HG03280 (cell line): ENCODE results near the gene LRBA.
A peak's percentile ranks its signal among the peaks of the same experiment; 100 is the strongest.

Experiments
- ATAC-seq: cut with Tn5 transposase; IDR thresholded peaks from one replicate; pipeline ENCODE4 v1.9.1; 2021; ENCODE audit warnings: mild to moderate bottlenecking, moderate library complexity; ENCODE audit not compliant: unreplicated experiment

The LRBA gene

GRCh38 chr4:150888217-150888616 lies 126.9 kb downstream of the LRBA start:
- ATAC-seq: no peak

DNA sequence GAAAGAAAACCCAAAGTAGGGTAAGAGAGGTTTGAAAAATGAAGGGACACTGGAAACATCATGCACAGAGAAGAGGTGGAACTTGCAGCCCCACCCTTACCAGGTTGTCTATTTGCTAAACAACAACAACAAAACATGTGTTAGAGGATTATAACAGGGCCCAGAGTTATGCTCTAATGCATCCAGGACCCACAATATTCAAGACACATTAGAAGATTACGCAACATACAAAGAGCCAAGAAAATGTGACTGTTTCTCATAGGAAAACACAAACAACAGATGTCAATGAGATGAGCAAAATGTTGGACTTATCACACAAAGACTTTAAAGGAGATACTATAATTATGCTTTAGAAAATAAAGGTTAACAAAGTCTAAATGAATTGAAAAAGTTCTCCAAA lies 128.5 kb downstream of the LRBA start:
- ATAC-seq: no peak

DNA sequence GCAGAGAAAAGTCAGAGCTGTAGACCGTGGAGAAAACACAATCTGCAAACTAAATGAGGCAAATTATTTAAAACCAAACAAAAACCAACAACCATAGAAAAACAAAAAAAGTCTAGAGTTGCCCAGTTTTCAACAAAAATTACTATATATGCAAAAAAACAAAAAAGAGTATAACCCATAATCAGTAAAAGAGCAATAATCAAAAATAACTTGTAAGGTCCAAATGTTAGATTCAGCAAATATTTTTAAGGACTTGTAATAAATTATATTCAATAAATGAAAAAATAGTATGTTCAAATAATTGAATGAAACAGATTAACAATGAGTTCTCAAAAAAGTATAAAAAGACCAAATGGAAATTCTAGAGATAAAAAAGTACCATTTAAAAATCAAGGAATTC lies 130.5 kb downstream of the LRBA start:
- ATAC-seq: no peak

GRCh38 chr4:150875367-150875766 lies 139.7 kb downstream of the LRBA start:
- no peak for ATAC-seq

DNA sequence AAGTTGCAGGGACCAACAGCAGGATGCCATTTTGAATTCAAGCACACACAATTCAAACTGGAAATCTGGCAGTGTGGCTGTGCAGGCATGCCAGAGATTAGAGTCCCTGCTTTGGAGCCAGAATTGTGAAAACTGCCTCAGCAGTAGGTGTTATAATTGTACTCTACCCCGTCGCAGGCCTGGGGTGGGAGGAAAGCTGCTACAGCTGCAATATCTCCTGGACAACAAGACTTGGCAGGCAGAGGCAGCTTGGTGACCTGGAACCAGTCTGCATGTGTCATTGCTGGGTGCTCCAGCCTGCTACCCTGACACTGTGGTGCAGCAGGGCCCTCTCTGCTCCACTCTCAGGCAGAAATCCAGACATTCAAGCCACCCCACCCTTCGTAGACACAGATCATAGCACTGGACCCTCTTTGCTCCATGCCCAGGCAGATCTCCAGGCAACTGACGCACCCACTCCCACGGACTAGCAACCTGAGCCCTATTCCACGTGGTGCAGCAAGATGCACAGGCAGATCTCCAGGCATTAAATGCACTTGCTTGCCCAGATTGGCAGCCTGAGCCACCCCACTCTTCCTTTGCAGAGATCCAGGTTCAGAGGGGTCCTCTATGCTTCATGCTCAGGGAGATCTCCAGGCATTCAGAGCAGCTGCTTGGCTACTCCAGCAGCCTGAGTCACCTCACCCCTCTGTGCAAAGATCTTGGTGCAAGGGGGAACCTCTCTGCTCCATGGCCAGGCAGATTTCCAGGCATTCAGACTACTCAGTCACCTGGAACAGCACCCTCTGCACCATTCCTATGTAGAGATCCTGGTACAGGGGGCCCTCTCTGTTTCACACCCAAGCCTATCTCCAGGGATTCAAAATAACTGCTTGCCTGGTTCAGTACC lies 140.5 kb downstream of the LRBA start:
- ATAC-seq: no peak

GRCh38 chr4:150867148-150867547 lies 147.9 kb downstream of the LRBA start:
- peak; percentile 89 for ATAC-seq

DNA sequence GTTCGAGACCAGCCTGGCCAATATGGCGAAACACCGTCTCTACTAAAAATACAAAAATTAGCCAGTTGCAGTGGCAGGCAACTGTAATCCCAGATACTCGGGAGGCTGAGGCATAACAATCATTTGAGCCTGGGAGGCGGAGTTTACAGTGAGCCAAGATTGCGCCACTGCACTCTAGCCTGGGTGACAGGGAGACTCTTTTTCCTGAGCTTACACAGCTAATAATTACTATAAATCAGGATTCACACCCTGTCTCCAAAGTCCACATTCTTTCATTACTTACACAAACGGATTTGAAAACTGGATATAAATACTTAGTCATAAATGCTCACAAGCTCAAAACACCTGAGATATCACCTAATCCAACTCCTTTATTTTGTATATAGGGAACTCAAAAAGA lies 151.6 kb downstream of the LRBA start:
- no peak for ATAC-seq

GRCh38 chr4:150862829-150863228 lies 152.3 kb downstream of the LRBA start:
- ATAC-seq: no peak

GRCh38 chr4:150859453-150859852 lies 155.6 kb downstream of the LRBA start:
- ATAC-seq: no peak

DNA sequence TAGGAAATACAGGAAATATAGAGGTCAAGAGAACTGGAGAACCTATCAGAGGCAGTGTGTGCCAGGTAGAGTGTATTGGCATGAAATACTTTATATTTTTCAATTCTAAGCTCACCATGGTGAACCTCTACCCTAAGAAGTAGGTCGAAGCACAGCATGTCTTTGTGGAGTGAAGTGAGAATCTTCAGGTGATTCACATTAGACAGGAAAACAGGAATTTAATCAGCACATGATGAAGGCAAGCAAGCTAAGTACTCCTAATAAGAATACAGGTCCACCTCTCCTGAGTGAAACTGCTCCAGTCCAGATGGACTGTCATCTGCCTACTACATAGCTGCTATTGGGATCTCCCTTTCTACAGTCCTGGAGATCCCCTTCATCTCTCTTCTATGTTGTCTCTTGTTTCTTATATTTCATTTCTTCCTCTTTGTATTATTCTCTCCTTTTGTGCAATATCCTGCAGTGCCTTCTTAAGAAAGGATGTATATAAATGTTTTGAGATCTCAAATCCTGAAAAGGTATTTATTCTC lies 159.0 kb downstream of the LRBA start:
- no peak for ATAC-seq

DNA sequence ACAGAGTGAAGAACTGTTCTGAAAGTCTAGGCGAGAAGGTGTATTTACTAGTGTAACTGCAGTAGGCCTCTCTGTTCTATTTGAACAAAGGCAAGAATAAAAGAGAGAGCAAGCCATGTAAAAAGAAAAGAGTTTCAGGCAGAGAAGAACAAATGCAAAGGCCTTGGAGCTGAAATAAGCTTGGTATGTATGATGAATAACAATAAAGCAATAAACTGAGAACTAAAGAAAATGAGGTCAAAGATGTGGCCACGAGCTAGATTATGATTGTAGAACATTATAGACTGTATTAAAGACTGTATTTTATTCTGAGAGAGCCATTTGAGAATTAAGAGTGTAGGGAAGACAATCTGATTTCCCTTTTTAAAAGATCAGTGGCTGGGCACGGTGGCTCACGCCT lies 160.5 kb downstream of the LRBA start:
- ATAC-seq: no peak

- ATAC-seq: no peak
These were observed 161.2 kb downstream of the LRBA start for GRCh38 chr4:150853882-150854281.

- no peak for ATAC-seq
These were observed 162.9 kb downstream of the LRBA start for GRCh38 chr4:150852216-150852615.

- no peak for ATAC-seq
These were observed 166.1 kb downstream of the LRBA start for GRCh38 chr4:150849016-150849415.

GRCh38 chr4:150828159-150828558 lies 186.9 kb downstream of the LRBA start:
- peak; percentile 96 for ATAC-seq

GRCh38 chr4:150827226-150827625 lies 187.9 kb downstream of the LRBA start:
- no peak for ATAC-seq

DNA sequence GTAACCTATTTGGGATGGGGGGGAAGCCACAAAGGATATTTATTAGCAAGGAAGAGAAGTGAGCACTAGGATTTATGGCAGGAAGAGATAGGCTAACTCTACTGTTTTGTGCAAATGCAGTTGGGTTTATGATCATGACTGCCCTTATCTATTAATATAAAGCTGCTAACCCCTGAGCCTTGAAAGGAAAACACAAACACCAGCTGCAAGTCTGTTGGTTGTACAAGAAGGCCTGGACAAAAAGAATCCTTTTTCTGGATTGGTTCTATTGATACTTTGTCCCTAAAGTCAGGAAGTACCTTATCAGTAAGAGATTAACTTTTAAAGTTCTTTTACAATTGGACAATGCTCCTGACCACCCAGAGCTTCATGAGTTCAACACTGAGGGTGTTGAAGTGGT lies 188.8 kb downstream of the LRBA start:
- no peak for ATAC-seq

GRCh38 chr4:150822407-150822806 lies 192.7 kb downstream of the LRBA start:
- no peak for ATAC-seq

DNA sequence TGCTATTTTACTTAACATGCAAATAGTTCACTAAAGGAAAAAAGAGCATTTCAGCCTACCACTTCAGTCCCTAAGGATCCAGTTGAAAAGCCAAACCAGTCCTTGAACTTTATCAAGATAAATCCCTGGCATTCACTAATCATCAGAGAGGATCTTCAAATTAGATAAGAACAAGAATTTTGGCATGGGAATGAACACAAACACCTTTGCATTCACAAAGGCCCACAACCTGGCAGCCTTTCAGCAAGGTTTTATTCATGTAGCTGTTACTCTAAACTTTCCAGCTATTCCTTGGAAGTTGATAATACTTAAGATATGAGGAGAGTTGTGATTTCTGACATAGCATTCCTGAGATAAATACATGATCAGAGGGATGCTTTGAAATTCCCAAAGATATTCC lies 193.4 kb downstream of the LRBA start:
- ATAC-seq: no peak

DNA sequence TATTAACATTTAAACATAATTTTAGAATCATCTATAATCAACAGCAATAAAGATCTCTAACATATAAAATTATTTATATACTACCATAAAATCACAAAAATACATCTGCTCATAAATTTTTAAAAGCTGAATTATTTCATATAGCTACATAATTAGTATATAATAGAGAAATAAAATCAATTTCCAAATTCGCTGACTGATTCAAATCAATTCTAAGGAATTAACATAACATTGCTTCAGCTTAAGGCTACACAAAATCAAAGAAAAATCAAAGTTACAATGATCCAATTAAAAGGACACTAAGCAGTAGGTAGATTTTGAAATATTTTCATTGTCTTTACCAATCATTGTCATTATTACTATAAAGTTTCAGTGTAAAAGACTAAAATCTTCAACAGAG lies 194.7 kb downstream of the LRBA start:
- no peak for ATAC-seq

DNA sequence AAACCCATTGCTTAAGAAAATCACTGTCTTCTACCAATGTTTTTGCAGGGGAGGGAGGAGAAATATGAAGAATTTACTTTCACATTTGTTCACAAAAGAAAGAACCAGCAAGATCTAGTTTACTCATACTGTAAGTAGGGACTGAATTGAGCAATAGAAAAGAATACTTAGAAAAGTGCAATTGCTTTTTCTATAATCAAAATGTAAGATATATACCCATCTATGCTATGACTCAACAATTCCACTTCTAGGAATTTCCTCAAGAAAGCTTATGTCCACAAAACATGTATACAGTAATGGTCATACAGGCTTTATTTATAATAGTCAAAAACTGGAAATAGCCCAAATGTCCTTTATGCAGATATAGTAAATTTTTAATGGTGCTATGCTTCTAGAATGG lies 196.4 kb downstream of the LRBA start:
- no peak for ATAC-seq

DNA sequence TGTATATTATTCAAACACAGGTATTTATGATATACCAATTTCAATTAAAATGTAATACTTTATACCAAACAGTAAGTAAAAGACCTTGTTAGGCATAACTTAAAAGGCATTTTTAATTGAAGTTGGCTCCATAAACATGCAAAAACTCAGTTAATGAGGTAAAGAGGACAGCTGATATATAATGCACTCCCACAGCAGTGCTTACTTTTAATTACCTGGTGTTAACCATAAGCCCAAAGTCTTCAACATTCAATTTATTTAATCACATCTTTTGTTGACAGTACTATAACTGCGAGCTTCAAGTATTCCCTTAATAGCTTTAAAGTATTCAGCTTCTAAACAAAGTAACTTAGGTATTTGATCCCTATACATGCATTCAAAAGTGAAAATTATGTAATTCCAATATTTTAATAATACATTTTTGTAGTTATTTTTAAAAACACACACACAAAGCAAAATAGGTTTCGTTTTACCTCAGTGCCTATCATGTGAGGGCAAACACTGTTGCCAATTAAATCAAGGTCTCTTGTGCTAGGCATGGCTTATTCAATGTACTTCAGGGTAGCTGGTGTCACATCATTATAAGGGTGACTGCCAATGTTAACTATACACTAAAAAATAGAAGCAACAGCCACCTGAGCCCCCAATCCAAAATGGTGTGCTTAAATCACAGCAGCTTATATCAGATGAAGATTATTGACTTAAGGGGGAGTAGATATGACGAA lies 197.1 kb downstream of the LRBA start:
- no peak for ATAC-seq
